Inferior parietal cortex (tissue), 1 donor: ENCODE measurements around the gene DTNB.
"Not testable (repeated sequence)": the region's sequence is repeated elsewhere in the genome, so short reads cannot be mapped to it uniquely, and the experiment has no call there.

Experiments used
- DNase-seq: peaks from one replicate; pipeline ENCODE4 v3.0.0-alpha.2; 2016; ENCODE audit errors: extremely low spot score

The DTNB gene

DNA sequence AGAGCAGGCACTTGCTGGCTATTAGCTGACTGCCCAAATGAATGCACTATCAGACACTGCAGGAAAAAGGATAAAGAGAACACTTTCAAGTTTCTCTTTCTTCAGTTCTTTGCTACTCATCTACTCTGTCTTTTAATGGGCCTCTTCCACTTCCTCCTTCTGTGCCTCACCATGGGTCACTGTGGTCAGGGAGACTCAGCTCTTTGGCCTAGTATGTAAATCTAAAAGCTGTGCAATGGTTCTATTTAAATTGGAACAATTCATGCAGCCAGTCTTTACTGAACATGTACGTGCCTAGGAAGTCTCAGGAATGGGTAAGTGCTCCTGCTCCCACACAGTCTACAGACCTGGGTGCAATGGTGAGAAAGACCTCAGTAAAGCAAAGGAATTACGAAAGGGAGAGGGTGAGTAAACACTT lies 252.5 kb downstream of the DTNB start:
- DNase-seq, result no peak

DNA sequence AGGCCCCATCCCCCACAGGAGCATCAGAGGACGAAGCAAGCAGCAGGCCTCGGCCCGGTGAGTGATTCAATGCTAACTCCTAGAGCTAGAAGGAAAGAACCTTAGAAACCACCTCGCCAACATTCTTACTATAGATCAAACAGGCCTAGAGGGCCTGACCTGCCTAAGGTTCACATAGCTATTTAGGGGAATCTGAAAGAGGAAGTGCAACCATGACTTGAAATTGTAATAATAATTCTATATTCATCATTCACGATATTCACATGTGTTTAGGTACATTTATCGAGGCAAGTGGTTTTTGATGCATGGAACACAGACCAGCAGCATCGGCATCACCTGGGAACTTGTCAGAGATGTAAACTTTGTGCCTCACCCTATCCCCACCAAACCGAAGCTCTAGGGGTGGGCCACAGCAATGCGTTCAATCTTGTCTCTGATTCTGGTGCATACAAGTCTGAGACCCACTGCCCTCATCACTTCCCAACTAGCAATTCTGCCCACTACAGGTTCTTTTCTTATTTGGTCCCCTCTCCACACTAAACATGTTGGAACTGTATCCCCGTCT lies 253.6 kb downstream of the DTNB start:
- no peak for DNase-seq

DNA sequence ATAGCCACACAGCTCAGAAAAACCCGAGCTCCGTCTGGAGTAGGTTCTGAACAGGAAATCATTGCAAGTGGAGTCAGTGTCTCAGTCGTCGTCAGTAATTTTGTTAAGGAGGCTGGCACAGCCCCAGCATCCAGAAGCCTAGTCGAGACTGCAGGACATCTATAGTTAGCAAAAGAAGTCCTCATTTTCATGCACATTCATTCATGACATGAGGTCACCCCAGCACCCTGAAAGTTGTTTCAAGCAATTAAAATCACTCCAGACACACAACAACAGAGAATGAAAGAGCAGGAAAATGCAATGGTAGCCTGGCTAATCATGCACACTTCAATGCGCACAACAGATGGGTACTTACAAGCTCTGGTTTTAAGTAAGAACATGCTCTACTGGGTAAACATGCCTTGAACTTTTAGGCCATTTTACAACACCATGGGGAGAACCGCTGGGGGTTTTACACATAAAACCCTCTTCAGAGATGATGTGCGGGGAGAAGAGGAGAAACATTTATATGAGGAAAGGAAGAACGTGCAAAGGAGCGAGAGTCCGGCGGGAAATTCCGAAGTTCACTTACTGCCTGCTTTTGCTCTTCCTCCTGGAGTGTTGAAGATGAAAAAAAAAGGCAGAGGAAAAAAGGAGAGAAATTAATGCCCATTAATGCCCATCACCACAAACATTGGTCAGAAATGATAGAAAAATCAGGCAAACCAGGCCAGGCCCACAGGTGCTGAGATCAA lies 254.3 kb downstream of the DTNB start:
- DNase-seq, result no peak

DNA sequence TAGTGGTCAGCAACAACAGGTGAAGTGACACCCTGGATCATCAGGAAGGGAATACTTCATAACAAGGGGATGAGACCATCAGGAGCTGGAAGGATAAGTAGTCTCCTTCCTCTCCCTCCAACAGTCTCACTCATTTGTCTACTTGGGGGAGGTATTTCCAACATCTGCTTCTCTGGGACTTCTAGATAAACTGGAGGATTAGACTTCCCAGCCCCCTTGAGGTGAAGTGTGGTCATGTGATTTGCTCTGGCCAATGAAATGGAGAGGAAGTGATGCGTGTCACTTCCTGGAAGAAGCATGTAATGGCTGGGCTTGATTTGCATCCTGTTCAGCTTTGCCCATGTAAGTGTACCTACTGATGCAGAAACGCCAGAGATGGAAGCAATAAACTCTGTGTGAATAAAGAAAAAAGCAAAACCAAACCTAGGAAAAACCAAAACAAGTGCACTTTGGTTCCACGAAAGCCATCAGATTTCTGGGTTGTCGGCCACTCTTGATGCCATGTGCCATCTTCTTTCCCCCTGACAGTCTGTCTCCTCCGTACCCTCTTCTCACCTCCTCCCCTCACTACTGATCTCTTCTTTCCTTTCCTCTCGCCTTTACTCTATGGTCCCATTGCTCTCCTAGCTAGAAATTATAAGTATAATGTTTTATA lies 255.5 kb downstream of the DTNB start:
- DNase-seq, result no peak

DNA sequence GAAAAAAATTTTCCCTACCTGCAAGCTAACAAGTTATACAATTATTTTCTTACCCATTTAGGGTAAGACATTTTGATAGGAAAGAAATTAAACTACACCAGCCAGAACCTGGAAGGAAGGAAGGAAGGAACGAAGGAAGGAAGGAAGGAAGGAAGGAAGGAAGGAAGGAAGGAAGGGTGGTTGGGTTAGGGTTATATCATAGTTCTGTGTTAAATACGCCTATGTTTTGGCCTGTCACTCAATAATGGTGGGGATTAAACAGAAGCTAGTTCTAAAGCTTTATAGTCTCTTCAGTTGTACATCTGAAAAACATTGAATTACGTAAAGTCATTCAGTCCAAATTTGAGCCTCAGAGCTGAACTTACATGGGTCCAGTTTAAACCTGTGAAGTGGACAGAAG lies 256.7 kb downstream of the DTNB start:
- no peak for DNase-seq

DNA sequence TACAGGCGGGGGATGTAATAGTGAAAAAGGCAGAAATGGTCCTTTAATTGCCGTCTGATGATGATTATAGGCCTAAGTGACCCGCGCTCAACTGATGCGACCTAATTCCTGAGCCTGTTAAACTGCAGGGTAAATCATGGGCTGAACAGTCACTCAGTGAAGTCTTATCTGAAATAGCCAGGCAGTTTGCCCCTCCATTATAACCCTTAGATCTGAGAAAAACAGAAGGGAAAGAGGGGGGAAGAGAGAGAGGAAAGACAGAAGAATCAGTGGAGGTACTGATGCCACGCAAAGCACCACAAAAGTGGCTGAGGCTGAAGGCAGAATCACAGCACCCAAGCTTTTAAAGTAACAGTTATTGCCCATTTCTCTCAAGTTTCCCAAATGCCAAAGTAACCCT lies 258.6 kb downstream of the DTNB start:
- no peak for DNase-seq

- DNase-seq, result not testable (repeated sequence)
These were observed 260.0 kb downstream of the DTNB start for GRCh38 chr2:25413409-25413808.

DNA sequence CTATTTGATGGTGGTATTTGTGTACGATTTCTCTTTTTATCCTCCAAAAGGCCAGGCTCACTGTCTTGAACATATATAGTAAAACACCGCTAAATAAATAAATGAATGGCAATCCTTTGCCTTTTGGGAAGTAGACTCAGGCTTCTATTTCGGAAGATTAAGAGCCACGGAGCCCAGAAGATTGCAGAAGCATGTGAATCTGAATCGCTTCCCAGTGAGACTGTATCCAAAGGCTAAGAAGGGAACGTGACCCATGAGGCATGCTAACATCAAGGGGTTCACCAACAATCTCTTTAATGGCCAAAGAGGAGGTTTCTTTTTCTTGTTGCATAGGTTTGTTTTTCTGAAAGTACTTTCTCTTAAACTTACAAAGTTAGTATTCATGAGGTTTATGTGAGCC lies 261.6 kb downstream of the DTNB start:
- no peak for DNase-seq

GRCh38 chr2:25411281-25411680 lies 262.1 kb downstream of the DTNB start:
- DNase-seq, result no peak

GRCh38 chr2:25410370-25410769 lies 263.0 kb downstream of the DTNB start:
- DNase-seq, result no peak

GRCh38 chr2:25409468-25409867 lies 263.9 kb downstream of the DTNB start:
- DNase-seq, result no peak

DNA sequence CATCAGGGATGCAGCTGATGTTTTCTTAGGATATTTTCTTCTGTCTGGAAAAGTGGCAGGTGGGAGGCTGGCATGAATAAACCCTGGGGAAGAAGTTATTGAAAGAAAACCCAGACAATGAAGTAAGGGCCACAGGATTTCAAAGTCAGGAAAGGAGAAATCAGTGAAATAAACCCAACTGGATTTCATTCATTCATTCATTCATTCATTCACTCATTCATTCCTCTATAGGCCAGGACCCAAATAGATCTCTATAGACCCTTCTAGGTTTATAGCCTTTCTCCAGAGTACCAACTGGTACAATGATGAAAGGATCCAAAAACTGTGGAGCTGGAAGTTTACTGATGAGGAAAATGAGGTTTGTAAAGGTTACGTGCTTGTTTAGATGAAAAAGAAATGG lies 264.3 kb downstream of the DTNB start:
- DNase-seq, result no peak

- no peak for DNase-seq
These were observed 267.6 kb downstream of the DTNB start for GRCh38 chr2:25405611-25406295.

- not testable (repeated sequence) for DNase-seq
These were observed 270.1 kb downstream of the DTNB start for GRCh38 chr2:25403120-25403760.

- no peak for DNase-seq
These were observed 270.9 kb downstream of the DTNB start for GRCh38 chr2:25402477-25402876.

DNA sequence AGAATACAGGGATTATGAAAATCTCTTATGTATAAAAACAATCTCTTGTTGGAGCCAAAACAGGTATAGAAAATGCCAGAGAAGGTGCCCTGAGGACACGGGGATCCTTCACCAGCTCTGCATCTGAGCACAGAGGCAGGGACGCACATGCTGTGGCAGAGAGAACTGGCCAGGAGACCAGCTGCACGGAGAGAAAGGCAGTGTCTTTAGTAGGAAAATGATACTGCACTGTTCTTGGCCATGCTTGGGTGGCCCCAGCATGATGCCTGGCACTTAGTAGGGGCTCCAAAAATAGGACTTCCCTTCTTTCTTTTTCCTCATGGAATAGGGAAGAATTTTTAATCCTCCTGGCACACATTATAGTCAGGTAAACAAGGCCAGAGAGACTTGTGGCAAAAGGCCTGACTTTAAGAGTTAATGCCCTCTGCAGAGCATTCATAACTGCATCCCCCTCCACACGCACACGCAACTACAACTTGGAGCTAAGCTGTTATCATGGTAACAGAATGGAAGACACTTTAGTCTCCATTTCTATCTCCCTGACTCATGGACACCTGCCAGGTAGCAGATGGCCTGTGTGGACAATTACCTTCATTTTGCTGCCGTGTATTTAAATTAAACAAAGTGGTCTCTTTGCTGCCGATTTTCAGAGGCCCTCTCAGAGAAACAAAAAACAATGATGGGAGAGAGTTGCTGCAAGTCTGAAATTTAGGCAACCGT lies 271.9 kb downstream of the DTNB start:
- DNase-seq, result no peak

- DNase-seq, result no peak
These were observed 272.7 kb downstream of the DTNB start for GRCh38 chr2:25400576-25401216.

DNA sequence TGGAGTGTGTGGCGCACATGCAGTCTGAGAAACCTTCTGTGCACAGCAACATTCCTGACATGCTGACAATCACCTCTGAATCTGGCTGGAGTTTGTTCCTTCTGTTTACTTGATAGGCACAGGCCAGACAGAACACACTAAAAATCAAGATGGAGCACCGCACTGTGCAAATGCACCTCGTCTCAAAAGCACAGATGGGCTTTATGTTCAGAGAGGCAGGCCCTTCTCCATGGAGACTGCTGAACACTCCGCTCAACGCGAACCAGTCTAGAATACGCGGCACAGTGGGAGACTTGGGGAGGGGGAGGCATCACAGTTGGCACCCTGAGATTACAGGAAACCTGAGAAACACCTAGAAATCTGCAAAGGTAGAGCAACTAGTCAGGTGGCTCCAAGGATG lies 273.2 kb downstream of the DTNB start:
- DNase-seq, result no peak

GRCh38 chr2:25398534-25398933 lies 274.8 kb downstream of the DTNB start:
- no peak for DNase-seq

GRCh38 chr2:25397777-25398176 lies 275.6 kb downstream of the DTNB start:
- no peak for DNase-seq

GRCh38 chr2:25389161-25389560 lies 284.2 kb downstream of the DTNB start:
- no peak for DNase-seq
